Endometrium (tissue), 2 donors: ENCODE results near the gene C1orf174.

Experiments used
- FAIRE-seq: peaks from 2 replicates; lab custom pipeline; 2012; peaks lifted over from hg19 to GRCh38; lab: Jason Lieb, UNC
- donor health status: control.
- donor health status: control.

Gene C1orf174

GRCh38 chr1:3900150-3900968 lies at the start of gene C1orf174:
TSS of gene C1orf174 (minus strand) at chr1:3900272. CDS start at chr1:3900186, 86 bp downstream.
- FAIRE-seq, result peak; percentile 99

- FAIRE-seq, result no peak
Measured at GRCh38 chr1:3948344-3948743, 48.3 kb upstream of the C1orf174 start.

- FAIRE-seq, result no peak
Measured at GRCh38 chr1:3945916-3946840, 46.1 kb upstream of the C1orf174 start.

- no peak for FAIRE-seq
Measured at GRCh38 chr1:3945222-3945621, 45.1 kb upstream of the C1orf174 start.

- no peak for FAIRE-seq
Measured at GRCh38 chr1:3944578-3945125, 44.6 kb upstream of the C1orf174 start.

GRCh38 chr1:3943806-3944577 lies 43.9 kb upstream of the C1orf174 start:
- FAIRE-seq, result no peak

GRCh38 chr1:3943123-3943431 lies 43.0 kb upstream of the C1orf174 start:
- FAIRE-seq, result no peak

GRCh38 chr1:3942416-3943122 lies 42.5 kb upstream of the C1orf174 start:
- FAIRE-seq, result no peak

GRCh38 chr1:3940754-3941345 lies 40.8 kb upstream of the C1orf174 start:
- no peak for FAIRE-seq

- no peak for FAIRE-seq
Measured at GRCh38 chr1:3940081-3940753, 40.1 kb upstream of the C1orf174 start.

GRCh38 chr1:3939242-3940080 lies 39.4 kb upstream of the C1orf174 start:
- no peak for FAIRE-seq

- FAIRE-seq, result no peak
Measured at GRCh38 chr1:3932156-3932919, 32.3 kb upstream of the C1orf174 start.

- FAIRE-seq, result no peak
Measured at GRCh38 chr1:3931007-3931912, 31.2 kb upstream of the C1orf174 start.

GRCh38 chr1:3930301-3931006 lies 30.4 kb upstream of the C1orf174 start:
- no peak for FAIRE-seq

GRCh38 chr1:3929126-3929525 lies 29.1 kb upstream of the C1orf174 start:
- FAIRE-seq, result no peak

- no peak for FAIRE-seq
Measured at GRCh38 chr1:3928586-3928985, 28.5 kb upstream of the C1orf174 start.

- no peak for FAIRE-seq
Measured at GRCh38 chr1:3926956-3927355, 26.9 kb upstream of the C1orf174 start.
